OCI-LY3 (cell line): ENCODE measurements around the gene PET117.

Source experiments
- H2AFZ ChIP-seq: fragments of 200-600, 300-600 bp; shearing (Covaris generic); 2 replicates; pipeline ENCODE4 v1.6.0; 2014; ENCODE audit warnings: antibody characterized with exemption, low read depth, low read length
- H3K27ac ChIP-seq: fragments of 200-600, 300-600 bp; sonication (generic); 2 replicates; pipeline ENCODE4 v1.5.1; 2014; ENCODE audit warnings: mild to moderate bottlenecking, low read length, moderate library complexity, mixed read lengths
- H3K27me3 ChIP-seq: fragments of 200-600, 300-600 bp; sonication (generic); 2 replicates; pipeline ENCODE4 v1.6.1; 2014; ENCODE audit warnings: low read depth, low read length, mixed read lengths
- H3K36me3 ChIP-seq: fragments of 200-600, 300-600 bp; sonication (generic); replicated peaks from 2 replicates; pipeline ENCODE3; 2014; ENCODE audit warnings: low read depth, low read length, mixed read lengths
- H3K4me1 ChIP-seq: fragments of 300-600, 200-600 bp; sonication (generic); 2 replicates; pipeline ENCODE4 v1.6.1; 2014; ENCODE audit warnings: low read length, mixed read lengths
- H3K4me2 ChIP-seq: fragments of 200-600, 300-600 bp; sonication (generic); 2 replicates; pipeline ENCODE4 v1.6.1; 2014; ENCODE audit warnings: low read length, mixed read lengths
- H3K4me3 ChIP-seq: fragments of 300-600, 200-600 bp; sonication (generic); 2 replicates; pipeline ENCODE4 v1.5.1; 2014; ENCODE audit warnings: antibody characterized with exemption, mild to moderate bottlenecking, low read length, moderate library complexity
- H3K79me2 ChIP-seq: fragments of 300-600, 200-600 bp; shearing (Covaris generic); 2 replicates; pipeline ENCODE4 v1.6.1; 2014; ENCODE audit warnings: mild to moderate bottlenecking, low read length, mixed read lengths
- H3K9ac ChIP-seq: fragments of 300-600, 200-600 bp; shearing (Covaris generic); 2 replicates; pipeline ENCODE4 v1.6.0; 2014; ENCODE audit warnings: mild to moderate bottlenecking, low read length, moderate library complexity
- H3K9me3 ChIP-seq: fragments of 200-600, 300-600 bp; shearing (Covaris generic); 2 replicates; pipeline ENCODE4 v1.6.1; 2014; ENCODE audit warnings: low read length, mixed read lengths; ENCODE audit not compliant: insufficient read depth
- H4K20me1 ChIP-seq: fragments of 200-600, 300-600 bp; sonication (generic); 2 replicates; pipeline ENCODE4 v1.6.1; 2016; ENCODE audit warnings: low read length, mixed read lengths; ENCODE audit not compliant: insufficient read depth
- CTCF ChIP-seq: fragments of 200-600, 300-600 bp; sonication (generic); IDR thresholded peaks from 2 replicates; pipeline ENCODE4 v1.5.1; 2014; ENCODE audit warnings: antibody characterized with exemption, low read length, low read depth
- EZH2phosphoT487 ChIP-seq: fragments of 200-600 bp; shearing (Covaris generic); IDR thresholded peaks from 2 replicates; pipeline ENCODE4 v1.6.1; 2018; ENCODE audit warnings: antibody characterized with exemption, mixed run types, low read depth

The PET117 gene

GRCh38 chr20:18180815-18181214, 43.2 kb downstream of the PET117 start:
- Histone ChIP-seq H3K4me1 (no peaks in the 10 kb centered on the region), H3K27me3 (no peaks in the 10 kb centered on the region), H2AFZ (no peak overlapping the region), H4K20me1 (peaks cover 3% of the 10 kb centered on the region), H3K9ac (no peak overlapping the region), H3K36me3 (peaks cover 54% of the 10 kb centered on the region), H3K27ac (no peak overlapping the region), H3K4me3 (no peak overlapping the region), H3K9me3 (no peaks in the 10 kb centered on the region), H3K79me2 (peaks cover 18% of the 10 kb centered on the region), H3K4me2 (no peak overlapping the region)
- no peak for TF ChIP-seq CTCF

- H3K27me3 ChIP-seq = no peaks in the 10 kb centered on the region
- no peak for TF ChIP-seq CTCF
- no peak for TF ChIP-seq EZH2phosphoT487
- no peaks in the 10 kb centered on the region for H3K79me2 ChIP-seq
- H3K4me3 ChIP-seq = no peak overlapping the region
- peaks cover 54% of the 10 kb centered on the region for H3K36me3 ChIP-seq
- H3K9me3 ChIP-seq = no peaks in the 10 kb centered on the region
- H3K4me2 ChIP-seq = no peak overlapping the region
- no peak overlapping the region for H2AFZ ChIP-seq
- H3K4me1 ChIP-seq = no peaks in the 10 kb centered on the region
- no peak overlapping the region for H3K9ac ChIP-seq
- no peak overlapping the region for H3K27ac ChIP-seq
- H4K20me1 ChIP-seq = no peaks in the 10 kb centered on the region; the same call in 1 of the 2 replicates
These were observed 49.4 kb downstream of the PET117 start for GRCh38 chr20:18187020-18187419.

- H4K20me1 ChIP-seq = no peaks in the 10 kb centered on the region
- no peaks in the 10 kb centered on the region for H3K79me2 ChIP-seq
- H3K36me3 ChIP-seq = peaks cover 50% of the 10 kb centered on the region
- no peaks in the 10 kb centered on the region for H3K4me1 ChIP-seq
- H3K27ac ChIP-seq = no peak overlapping the region
- H3K27me3 ChIP-seq = no peaks in the 10 kb centered on the region
- TF ChIP-seq CTCF (no peak), EZH2phosphoT487 (no peak)
- no peak overlapping the region for H3K9ac ChIP-seq
- no peak overlapping the region for H2AFZ ChIP-seq
- H3K4me2 ChIP-seq = no peak overlapping the region
- no peaks in the 10 kb centered on the region for H3K9me3 ChIP-seq
- no peak overlapping the region for H3K4me3 ChIP-seq
These were observed 50.8 kb downstream of the PET117 start for GRCh38 chr20:18188434-18188833.

GRCh38 chr20:18190338-18191233, 52.9 kb downstream of the PET117 start:
- Histone ChIP-seq H3K27ac (no peak overlapping the region), H3K9me3 (no peaks in the 10 kb centered on the region), H3K9ac (no peak overlapping the region), H3K4me2 (no peak overlapping the region), H3K36me3 (peaks cover 36% of the 10 kb centered on the region), H3K79me2 (no peaks in the 10 kb centered on the region), H3K4me3 (no peak overlapping the region), H2AFZ (no peak overlapping the region), H4K20me1 (no peaks in the 10 kb centered on the region), H3K4me1 (no peaks in the 10 kb centered on the region), H3K27me3 (no peaks in the 10 kb centered on the region)
- TF ChIP-seq EZH2phosphoT487 (no peak), CTCF (no peak)
